Glutamatergic neuron (in vitro differentiated cells): ENCODE data around the gene ATP5PF. TPM values are rescaled to one million over a fixed set of nuclear protein-coding genes. Genes with fewer than 3 reads are reported as not detected.
"Not testable (repeated sequence)": the region's sequence is repeated elsewhere in the genome, so short reads cannot be mapped to it uniquely, and the experiment has no call there.

Source experiments
- DNase-seq: peaks from one replicate; pipeline ENCODE4 v3.0.0; 2022
- H3K27ac Mint-ChIP-seq: one replicate; pipeline ENCODE4 v1.8.0; 2020; ENCODE audit warnings: mild to moderate bottlenecking, mixed read lengths, inconsistent platforms; ENCODE audit not compliant: unreplicated experiment
- H3K27me3 Mint-ChIP-seq: one replicate; pipeline ENCODE4 v1.8.0; 2020; ENCODE audit warnings: mild to moderate bottlenecking, moderate library complexity, mixed read lengths, inconsistent platforms; ENCODE audit not compliant: unreplicated experiment
- H3K36me3 Mint-ChIP-seq: one replicate; pipeline ENCODE4 v1.8.0; 2020; ENCODE audit warnings: mild to moderate bottlenecking, mixed read lengths, inconsistent platforms; ENCODE audit not compliant: unreplicated experiment
- H3K4me1 Mint-ChIP-seq: one replicate; pipeline ENCODE4 v1.8.0; 2020; ENCODE audit warnings: mild to moderate bottlenecking, low read depth, mixed read lengths, inconsistent platforms; ENCODE audit not compliant: unreplicated experiment
- H3K4me3 Mint-ChIP-seq: one replicate; pipeline ENCODE4 v1.8.0; 2020; ENCODE audit warnings: mild to moderate bottlenecking, mixed read lengths, inconsistent platforms; ENCODE audit not compliant: unreplicated experiment
- H3K9me3 Mint-ChIP-seq: one replicate; pipeline ENCODE4 v1.8.0; 2020; ENCODE audit warnings: mild to moderate bottlenecking, moderate library complexity, mixed read lengths, inconsistent platforms; ENCODE audit not compliant: unreplicated experiment
- total RNA-seq: library from RNA; stranded (reverse); fragmentation: NEBNext Ultra II Directional; extraction: Animal tissue kit (Norgen Biotek cat#: 25700); gene quantifications from one replicate; pipeline ENCODE4 v1.2.1, GENCODE V29; 2021; ENCODE audit not compliant: unreplicated experiment
- TF ChIP-seq, protein P1 (sequence below): fragments of 200-600 bp; sonication (generic); IDR thresholded peaks from one replicate; pipeline ENCODE4 v1.5.0; 2021; ENCODE audit not compliant: partially characterized antibody, unreplicated experiment

ATP5PF gene
- total RNA-seq, 1 donor from 2014 or later: 128 TPM

DNA sequence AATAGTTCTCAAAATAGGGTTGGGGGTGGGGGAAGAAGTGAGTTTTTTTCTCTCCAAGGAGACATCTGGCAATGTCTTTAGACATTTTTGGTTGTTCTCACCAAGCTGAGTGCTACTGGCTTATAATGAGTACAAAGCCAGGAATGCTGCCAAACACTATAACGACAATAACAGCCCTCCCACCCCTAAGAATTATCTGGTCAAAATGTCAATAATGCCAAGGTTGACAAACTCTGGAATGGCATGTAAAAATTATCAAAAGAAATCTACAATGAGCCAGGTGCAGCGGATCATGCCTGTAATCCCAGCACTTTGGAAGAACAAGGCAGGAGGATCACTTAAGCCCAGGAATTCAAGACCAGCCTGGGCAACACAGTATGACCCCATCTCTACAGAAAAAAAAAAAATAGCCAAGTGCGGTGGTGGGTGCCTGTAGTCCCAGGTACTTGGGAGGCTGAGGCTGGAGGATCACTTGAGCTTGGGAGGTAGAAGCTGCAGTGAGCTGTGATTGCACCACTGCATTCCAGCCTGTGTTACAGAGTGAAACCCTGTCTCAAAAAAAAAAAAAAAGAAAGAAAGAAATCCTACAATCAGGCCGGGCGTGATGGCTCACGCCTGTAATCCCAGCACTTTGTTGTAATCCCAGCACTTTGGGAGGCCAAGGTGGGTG is 2.5 kb downstream of the ATP5PF start:
- peaks cover 12% of the 10 kb centered on the region for H3K9me3 Mint-ChIP-seq
- no peak for DNase-seq
- TF ChIP-seq, protein P1, sequence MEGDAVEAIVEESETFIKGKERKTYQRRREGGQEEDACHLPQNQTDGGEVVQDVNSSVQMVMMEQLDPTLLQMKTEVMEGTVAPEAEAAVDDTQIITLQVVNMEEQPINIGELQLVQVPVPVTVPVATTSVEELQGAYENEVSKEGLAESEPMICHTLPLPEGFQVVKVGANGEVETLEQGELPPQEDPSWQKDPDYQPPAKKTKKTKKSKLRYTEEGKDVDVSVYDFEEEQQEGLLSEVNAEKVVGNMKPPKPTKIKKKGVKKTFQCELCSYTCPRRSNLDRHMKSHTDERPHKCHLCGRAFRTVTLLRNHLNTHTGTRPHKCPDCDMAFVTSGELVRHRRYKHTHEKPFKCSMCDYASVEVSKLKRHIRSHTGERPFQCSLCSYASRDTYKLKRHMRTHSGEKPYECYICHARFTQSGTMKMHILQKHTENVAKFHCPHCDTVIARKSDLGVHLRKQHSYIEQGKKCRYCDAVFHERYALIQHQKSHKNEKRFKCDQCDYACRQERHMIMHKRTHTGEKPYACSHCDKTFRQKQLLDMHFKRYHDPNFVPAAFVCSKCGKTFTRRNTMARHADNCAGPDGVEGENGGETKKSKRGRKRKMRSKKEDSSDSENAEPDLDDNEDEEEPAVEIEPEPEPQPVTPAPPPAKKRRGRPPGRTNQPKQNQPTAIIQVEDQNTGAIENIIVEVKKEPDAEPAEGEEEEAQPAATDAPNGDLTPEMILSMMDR: no peak
- H3K36me3 Mint-ChIP-seq: no peaks in the 10 kb centered on the region
- no peak overlapping the region for H3K4me3 Mint-ChIP-seq
- peaks cover 13% of the 10 kb centered on the region for H3K27me3 Mint-ChIP-seq
- H3K27ac Mint-ChIP-seq: no peak overlapping the region
- H3K4me1 Mint-ChIP-seq: peaks cover 11% of the 10 kb centered on the region

DNA sequence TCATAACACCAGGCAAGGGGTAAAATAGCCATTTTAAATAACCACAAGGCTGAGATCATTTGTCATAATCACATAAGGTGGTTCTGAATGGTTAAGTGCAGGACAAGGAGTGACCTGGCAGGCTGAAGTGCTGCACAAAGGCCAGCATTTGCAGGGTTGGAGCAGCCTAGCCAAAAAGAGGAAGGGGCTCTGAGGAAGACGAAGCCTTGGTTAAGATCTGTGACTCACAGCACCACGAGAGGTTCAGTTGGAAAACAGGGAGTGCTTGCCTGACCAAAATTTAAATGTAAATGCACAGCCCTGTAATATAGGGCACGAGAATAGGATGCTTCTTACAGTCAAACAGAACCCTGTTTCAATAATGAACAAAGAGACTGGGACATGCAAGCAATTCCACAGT is 12.1 kb downstream of the ATP5PF start:
- no peaks in the 10 kb centered on the region for H3K9me3 Mint-ChIP-seq
- no peak overlapping the region for H3K27ac Mint-ChIP-seq
- no peak overlapping the region for H3K4me3 Mint-ChIP-seq
- TF ChIP-seq, protein P1: no peak
- no peaks in the 10 kb centered on the region for H3K27me3 Mint-ChIP-seq
- H3K36me3 Mint-ChIP-seq: no peaks in the 10 kb centered on the region
- H3K4me1 Mint-ChIP-seq: no peaks in the 10 kb centered on the region
- DNase-seq: no peak

DNA sequence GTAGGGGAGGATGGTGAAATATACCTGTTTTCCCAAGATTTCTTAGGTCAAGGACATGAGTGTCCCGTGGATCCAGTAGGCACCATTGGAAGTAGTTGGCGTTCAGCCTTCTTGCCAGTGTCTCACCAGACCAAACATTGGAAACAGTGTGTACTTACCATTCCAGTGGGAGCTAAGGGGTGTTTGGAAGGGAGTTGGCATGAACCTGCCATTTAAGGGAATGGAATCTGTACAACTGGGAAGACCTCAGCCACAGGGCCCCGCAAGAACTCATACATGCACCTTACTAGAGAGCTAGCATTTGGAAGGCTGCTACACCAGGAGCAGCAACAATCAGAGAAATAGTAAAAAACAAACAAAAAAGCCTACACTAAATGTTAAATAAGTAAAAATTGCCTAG is 12.7 kb downstream of the ATP5PF start:
- Mint-ChIP-seq H3K9me3 (no peaks in the 10 kb centered on the region), H3K27me3 (no peaks in the 10 kb centered on the region), H3K27ac (no peak overlapping the region), H3K4me1 (no peaks in the 10 kb centered on the region), H3K4me3 (no peak overlapping the region), H3K36me3 (no peaks in the 10 kb centered on the region)
- DNase-seq: no peak
- TF ChIP-seq, protein P1: no peak

DNA sequence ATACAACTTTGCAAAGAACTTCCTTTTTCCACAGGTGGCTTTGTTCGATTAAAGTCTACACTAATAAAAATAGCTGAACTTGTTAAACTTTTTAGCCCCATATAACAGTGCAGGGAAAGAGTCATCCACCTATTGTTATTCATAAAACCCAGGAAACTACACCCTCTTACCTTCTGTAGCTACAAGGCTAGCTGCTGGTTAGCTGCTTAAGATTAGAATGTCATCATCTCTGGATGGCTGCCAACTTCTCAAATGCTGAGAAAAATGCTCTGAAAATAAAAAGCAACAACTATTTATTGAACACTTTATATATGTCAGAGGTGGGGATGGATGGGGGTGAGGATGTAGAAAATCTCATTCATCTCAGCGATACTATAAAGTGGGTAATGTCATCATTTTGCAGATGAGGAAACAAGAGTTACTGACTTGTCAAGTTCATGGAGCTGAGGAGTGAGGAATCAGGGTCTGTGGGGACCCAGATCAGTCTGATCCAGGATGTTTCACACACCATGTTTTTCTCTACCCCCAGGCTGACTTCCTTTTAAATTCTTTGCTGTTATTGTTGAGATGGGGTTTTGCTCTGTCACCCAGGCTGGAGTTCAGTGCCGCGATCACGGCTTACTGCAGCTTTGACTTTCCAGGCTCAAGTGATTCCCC is 17.1 kb downstream of the ATP5PF start:
- no peaks in the 10 kb centered on the region for H3K9me3 Mint-ChIP-seq
- H3K4me1 Mint-ChIP-seq: no peaks in the 10 kb centered on the region
- TF ChIP-seq, protein P1: no peak
- no peak overlapping the region for H3K27ac Mint-ChIP-seq
- peaks cover 2% of the 10 kb centered on the region for H3K27me3 Mint-ChIP-seq
- H3K36me3 Mint-ChIP-seq: no peaks in the 10 kb centered on the region
- DNase-seq: no peak
- no peak overlapping the region for H3K4me3 Mint-ChIP-seq

DNA sequence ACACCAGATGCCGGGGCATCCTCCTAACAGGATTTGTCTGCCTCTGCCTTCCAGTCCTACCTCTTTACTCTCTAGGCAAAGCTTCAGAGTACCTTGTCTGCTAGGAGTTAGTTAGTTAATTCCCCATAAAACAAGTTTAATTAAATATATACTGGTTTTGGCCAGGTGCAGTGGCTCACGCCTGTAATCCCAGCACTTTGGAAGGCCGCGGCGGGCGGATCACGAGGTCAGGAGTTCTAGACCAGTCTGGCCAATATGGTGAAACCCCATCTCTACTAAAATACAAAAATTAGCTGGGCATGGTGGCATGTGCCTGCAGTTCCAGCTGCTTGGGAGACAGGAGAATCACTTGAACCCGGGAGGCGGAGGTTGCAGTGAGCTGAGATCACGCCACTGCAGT is 20.6 kb downstream of the ATP5PF start:
- DNase-seq, H3K27ac Mint-ChIP-seq, H3K36me3 Mint-ChIP-seq, H3K4me1 Mint-ChIP-seq, H3K4me3 Mint-ChIP-seq, H3K27me3 Mint-ChIP-seq, H3K9me3 Mint-ChIP-seq: not testable (repeated sequence)
